Measurements from ENCODE around the gene RAB8B.

The RAB8B gene

GRCh38 chr15:63238796-63239195 is 49.4 kb downstream of the RAB8B start:
- no peak for DNase-seq

DNA sequence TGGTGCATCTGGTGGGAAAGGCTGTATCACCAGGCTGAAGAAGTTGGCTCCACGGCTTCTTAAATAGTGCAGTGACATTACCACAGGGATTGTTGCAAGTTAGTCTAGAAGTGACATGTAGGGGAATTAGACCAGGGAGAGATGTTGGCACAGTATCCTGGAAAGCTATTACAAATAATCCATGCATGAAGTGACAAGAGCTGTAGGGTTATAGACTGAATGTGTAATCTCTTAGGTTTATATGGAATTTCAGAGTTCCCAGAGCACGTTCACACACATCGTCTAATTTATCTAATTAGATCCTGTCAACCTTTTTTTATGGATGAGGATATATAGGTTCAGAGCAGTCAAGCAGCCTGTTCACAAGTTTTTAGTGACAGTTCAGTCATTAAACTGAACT is 50.7 kb downstream of the RAB8B start:
- no peak for DNase-seq

DNA sequence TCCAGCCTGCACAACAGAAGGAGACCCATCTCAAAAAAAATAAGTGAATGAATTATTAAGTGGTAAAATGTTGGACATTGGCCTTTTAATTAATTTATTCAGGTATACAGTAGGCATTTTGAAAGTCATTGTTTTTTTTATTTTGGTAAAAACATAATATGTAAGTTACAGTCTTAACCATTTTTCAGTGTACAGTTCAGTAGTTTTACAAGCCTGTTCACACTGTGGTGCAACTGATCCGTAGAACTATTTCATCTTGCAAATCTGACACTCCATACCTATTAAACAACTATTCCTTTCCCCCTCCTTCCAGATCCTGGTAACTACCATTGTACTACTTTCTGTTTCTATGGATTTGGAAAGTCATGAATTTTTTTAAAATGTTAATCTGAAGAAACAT is 51.9 kb downstream of the RAB8B start:
- no peak for DNase-seq

DNA sequence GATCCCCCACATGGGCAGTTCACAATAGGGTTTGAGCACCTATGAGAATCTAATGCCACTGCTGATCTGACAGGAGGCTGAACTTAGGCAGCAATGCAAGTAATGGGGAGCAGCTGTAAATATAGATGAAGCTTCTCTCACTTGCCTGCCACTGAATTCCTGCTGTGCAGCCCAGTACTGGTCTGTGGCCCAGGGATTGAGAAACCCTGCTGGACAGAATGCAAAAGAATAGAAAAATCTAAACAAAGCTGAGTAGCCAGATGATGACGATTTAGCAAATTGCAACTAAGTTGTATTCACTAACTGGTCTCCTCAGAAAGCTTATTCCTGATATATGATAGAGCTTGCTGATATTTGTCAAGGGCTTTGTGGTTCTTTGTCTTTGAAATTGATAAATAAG is 53.7 kb downstream of the RAB8B start:
- no peak for DNase-seq

DNA sequence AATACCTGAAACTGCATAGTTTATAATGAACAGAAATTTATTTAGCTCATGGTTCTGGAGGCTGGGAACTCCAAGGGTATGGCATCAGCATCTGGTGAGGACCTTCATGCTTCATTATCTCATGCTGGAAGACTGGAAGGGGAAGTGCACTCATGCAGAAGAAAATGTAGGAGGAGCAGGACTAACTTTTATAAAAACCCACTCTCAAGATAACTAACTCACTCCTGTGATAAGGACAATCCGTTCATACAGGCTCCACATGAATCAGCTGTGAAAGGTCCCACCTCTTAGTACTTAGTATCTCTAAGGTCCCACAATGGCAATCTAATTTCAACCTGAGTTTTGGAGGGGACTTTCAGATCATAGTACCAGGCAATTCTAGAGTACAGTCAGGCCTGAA is 54.4 kb downstream of the RAB8B start:
- DNase-seq, result no peak

- DNase-seq, result no peak
Observed at GRCh38 chr15:63244399-63244798, 55.0 kb downstream of the RAB8B start.

DNA sequence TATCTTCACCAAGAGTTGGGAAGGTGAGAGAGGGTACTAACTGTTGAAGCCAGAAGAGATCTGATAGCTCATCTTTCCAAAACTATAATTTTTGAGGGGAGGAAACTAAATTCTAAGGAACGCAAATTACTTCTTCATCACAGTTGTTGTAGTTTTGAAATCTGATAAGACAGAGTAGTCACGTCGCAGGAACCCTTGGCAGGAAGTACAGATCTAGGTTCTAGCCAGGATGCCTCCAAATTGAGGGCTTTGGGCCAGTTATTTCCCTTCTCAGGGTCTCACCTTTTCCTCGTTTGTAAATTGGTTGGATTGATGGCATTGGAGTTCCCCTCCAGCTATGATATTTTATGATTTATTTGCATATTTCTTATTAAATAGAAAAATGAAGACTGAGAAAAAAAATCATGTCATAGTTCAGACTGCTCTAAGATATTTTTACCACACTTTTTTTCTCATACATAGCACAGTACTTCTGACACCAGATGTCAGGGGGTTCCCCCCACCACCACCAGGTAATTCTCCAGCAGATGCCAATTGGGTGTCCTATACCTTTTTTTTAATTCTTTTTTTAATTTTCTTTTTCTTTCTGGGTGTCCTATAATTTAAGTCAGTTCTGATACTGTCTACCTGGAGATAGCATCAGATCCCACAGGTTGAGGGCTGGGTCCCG is 55.7 kb downstream of the RAB8B start:
- peak in 5 of 6 experiments; percentile 10 to 50 (median 25) for DNase-seq

GRCh38 chr15:63246691-63247469 is 57.5 kb downstream of the RAB8B start:
- no peak for DNase-seq

DNA sequence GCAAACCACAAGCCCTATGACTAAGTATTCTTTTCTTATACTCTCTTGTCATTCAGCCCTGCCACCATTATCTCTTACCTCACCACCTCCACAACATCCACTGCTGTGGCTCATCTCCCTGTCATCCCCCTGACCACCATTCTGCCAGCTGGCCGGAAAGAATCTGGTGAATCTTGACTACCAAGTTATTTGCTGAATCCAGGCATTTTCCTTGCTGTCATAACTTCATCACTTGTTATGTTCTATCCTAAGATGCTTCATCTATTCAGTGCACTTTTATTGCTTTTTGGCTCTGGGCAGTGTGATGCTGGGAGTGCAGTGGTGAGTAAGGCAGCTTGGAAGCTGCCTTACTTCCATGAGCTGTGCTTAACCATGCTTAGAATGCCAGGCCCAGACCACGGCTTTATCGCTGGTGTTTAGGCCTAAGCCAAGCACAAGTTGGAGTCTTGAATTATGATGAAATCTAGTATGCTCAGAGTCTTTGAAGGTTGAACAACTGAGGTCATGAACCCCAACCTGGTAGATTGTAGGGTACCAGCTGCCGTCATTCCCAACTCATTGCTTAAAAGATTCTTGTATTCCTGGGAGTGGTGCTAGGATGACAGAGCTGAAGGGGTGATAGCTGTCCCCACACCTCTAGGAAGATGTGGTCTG is 61.0 kb downstream of the RAB8B start:
- DNase-seq, result no peak

DNA sequence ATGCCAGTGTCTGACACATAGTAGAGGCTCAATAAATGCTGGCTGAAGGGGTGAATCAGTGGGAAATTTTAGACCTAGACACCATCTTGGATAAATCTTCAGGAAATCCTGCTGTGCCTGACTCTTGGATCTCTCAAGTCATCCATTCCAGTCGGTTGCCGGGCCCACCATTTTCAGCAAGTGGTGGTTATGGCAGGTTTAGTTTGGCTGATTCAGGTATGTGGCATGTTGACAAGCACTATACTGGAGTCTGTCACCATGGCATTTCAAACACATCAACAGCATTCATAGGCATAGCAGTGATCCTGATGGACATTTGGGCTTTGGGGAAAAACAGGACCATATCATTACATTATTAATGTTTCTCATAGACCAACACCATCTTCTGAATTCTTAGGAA is 62.3 kb downstream of the RAB8B start:
- DNase-seq, result no peak

DNA sequence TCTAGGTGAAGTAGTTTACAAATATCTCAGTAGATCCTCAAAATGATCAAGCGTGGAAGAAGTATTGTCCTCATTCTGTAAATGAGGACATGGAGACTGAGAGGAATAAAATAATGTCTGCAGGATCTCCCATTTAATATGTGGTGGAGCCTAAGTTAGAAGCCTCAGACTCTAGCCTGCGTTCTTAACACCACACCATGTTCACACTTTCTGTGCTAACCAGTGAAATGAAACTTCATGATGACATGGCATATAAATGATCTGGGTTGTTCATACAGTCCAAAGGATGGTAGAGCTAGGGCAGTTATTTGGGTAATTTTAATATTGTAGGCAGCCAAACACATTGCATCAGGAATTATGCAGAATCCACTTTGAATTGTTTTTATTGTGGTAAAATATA is 62.9 kb downstream of the RAB8B start:
- no peak for DNase-seq

DNA sequence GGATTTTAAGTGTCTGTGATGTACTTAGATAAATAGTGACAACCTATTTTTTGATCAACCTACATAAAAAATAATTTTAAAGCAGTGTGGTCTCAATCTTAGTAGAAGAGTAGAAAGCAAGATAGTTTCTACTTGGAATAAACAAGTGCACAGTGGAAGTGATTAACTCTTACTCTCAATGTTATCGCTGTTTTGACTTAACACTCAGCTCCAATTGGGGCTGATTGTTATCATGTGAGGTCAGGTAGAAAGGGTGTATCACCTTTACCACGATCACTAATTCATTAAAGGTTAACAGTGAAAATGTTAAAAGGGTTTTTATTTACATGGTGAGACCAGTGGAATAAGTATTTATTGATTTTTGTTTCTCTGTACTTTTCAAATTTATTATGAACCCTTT is 65.6 kb downstream of the RAB8B start:
- no peak for DNase-seq

DNA sequence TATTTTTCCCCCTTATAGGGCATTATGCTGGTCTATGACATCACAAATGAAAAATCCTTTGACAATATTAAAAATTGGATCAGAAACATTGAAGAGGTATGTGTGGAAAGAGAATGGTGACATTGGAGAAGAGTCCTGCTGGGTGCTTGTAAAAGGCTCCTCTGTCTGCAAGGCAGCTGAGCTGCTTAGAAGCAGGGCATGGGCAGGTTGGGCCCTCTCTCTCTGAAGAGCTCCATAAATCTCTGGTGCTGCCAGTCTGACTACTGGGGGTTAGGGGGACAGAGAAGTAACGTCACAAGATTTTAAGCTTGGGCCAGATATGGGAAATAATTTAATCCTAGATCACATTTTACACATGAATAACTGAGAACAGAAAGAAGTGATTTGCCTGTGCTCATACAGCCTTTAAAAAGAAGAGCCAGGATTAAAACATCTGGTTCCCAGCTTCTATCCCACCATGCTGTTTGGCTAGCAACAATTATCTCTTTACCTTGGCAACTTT is 66.1 kb downstream of the RAB8B start:
- DNase-seq, result no peak

DNA sequence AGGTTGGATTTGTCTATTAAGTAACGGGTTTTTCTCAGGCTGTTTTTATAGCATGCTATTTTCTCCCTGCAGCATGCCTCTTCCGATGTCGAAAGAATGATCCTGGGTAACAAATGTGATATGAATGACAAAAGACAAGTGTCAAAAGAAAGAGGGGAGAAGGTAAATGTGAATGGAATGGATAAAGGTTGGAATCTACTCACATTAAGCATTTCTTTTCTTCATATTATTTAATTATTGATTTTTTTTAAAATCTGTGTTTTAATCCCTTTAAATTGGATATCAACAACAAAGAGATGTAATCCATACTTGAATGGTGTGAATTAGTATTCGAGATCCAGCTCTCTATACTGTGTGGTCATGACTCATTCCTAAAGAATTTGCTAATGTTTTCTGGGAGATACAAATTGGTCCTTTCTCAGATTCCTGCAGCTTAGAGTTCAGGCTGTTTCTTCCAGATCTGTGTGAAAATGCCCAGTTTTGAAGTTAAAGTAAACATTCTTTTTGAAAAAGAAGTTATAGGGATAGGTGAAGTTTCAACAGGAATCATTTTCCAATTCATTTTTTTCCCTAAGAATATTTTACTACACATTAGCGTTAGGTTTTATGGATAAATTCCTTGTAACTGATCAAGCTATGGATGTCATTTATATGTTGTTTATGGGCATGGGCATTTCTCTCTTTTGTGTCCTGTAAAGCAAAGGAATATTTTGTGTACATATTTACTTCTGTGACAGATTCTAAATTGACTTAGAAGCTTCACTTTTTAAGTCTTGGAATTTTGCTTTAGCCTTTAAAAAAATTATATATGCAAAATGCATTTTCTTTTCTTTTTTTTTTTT is 67.2 kb downstream of the RAB8B start:
- no peak for DNase-seq

- DNase-seq, result no peak
Observed at GRCh38 chr15:63258658-63259057, 69.3 kb downstream of the RAB8B start.

- no peak for DNase-seq
Observed at GRCh38 chr15:63260791-63261190, 71.4 kb downstream of the RAB8B start.

DNA sequence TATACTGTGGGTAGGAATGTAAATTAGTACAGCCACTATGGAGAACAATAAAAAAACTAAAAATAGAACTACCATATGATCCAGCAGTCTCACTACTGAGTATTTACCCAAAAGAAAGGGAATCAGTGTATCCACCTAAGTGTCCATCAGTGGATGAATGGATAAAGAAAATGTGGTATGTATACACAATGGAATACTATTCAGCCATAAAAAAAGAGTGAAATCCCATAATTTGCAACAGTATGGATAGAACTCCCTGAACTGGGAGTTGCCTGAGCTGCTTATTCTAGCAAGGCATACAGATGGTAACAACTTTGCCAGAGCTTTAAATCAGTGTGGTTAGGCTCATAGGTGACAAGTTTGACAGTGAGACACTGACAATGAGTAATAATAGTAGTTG is 71.9 kb downstream of the RAB8B start:
- no peak for DNase-seq

GRCh38 chr15:63263519-63263918 is 74.1 kb downstream of the RAB8B start:
- DNase-seq, result no peak

- no peak for DNase-seq
Observed at GRCh38 chr15:63264688-63265293, 75.4 kb downstream of the RAB8B start.

GRCh38 chr15:63274427-63274826 is 85.0 kb downstream of the RAB8B start:
- DNase-seq, result peak in 1 of 6 experiments; percentile 2

DNA sequence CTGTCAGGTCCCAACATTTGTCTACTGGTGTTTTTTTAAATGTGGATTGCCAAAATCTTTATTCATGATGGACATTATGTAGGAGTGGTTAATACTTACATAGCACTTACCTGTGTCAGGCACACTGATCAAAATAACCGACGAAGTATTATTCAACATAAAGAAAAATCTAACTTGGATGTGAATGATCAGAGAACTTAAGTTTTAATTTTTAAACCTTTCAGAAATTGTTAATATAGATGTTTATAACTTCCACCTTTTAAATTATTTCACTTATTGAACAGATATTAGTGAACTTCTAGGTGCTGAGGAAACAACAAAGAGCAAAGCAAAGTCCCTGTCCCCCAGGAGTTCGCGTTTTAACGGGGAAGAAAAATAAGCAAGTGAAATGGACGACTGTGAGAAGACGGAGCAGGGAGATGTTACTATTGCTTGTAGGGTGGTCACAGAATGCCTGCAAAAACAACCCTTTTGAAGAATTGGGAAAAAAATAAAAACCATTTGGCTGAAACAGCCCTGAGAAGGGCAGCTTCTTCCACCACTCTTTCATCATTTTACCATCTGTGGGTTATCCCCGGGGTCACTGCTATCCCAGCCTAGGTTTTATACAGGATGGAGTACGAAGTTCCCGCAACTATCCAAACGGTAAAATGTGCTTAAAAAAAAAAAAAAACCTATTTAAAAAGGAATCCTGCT is 87.1 kb downstream of the RAB8B start:
- DNase-seq, result peak in 1 of 6 experiments; percentile 24

Measured in stimulated activated naive CD4-positive, alpha-beta T cell (primary cell).